Stimulated activated naive CD8-positive, alpha-beta T cell treated with anti-CD3 and anti-CD28 coated beads, Interleukin-15, amount 100 ng/mL, for 72 hours (primary cell): Measurements from ENCODE around the gene MGAT4C.
"Not testable (repeated sequence)": the region's sequence is repeated elsewhere in the genome, so short reads cannot be mapped to it uniquely, and the experiment has no call there.

Experiments
- ATAC-seq: fragments of 150-1000 bp; cut with Tn5 transposase; 2 replicates; pipeline ENCODE4 v1.10.0; 2021; ENCODE audit warnings: mild to moderate bottlenecking, moderate library complexity
- DNase-seq, 2 donors: peaks; one replicate each; pipeline ENCODE4 v3.0.0; 2021 to 2022
- H3K27ac Mint-ChIP-seq, 2 donors: one replicate each; pipeline ENCODE4 v1.8.0; 2022; ENCODE audit warnings: mild to moderate bottlenecking in 2 of 2, mixed read lengths in 2 of 2, moderate library complexity in 2 of 2
- H3K27me3 Mint-ChIP-seq: one replicate; pipeline ENCODE4 v1.8.0; 2022; ENCODE audit warnings: mixed read lengths
- H3K4me1 Mint-ChIP-seq: one replicate; pipeline ENCODE4 v1.8.0; 2022; ENCODE audit warnings: mild to moderate bottlenecking, mixed read lengths
- H3K4me3 Mint-ChIP-seq, 2 donors: one replicate each; pipeline ENCODE4 v1.8.0; 2022; ENCODE audit warnings: mild to moderate bottlenecking in 2 of 2, mixed read lengths in 2 of 2, moderate library complexity in 1 of 2
- H3K9me3 Mint-ChIP-seq, 2 donors: one replicate each; pipeline ENCODE4 v1.8.0; 2022; ENCODE audit warnings: mixed read lengths in 2 of 2

MGAT4C gene

GRCh38 chr12:86186449-86186848 lies 69.7 kb downstream of the MGAT4C start:
- Mint-ChIP-seq H3K27me3 (no peaks in the 10 kb centered on the region), H3K27ac (no peak overlapping the region), H3K4me3 (no peak overlapping the region), H3K9me3 (no peaks in the 10 kb centered on the region), H3K4me1 (no peaks in the 10 kb centered on the region)
- ATAC-seq (no peak), DNase-seq (no peak)

GRCh38 chr12:86179855-86180254 lies 76.3 kb downstream of the MGAT4C start:
- no peaks in the 10 kb centered on the region for H3K4me1 Mint-ChIP-seq
- H3K4me3 Mint-ChIP-seq: no peak overlapping the region
- DNase-seq: no peak
- no peaks in the 10 kb centered on the region for H3K27me3 Mint-ChIP-seq
- peaks cover 6 to 11% of the 10 kb centered on the region in 2 donors for H3K9me3 Mint-ChIP-seq
- no peak for ATAC-seq
- H3K27ac Mint-ChIP-seq: no peak overlapping the region

GRCh38 chr12:86174188-86174587 lies 82.0 kb downstream of the MGAT4C start:
- H3K27me3 Mint-ChIP-seq: no peaks in the 10 kb centered on the region
- DNase-seq: no peak
- no peaks in the 10 kb centered on the region for H3K4me1 Mint-ChIP-seq
- H3K4me3 Mint-ChIP-seq: no peak overlapping the region
- no peak for ATAC-seq
- no peak overlapping the region for H3K27ac Mint-ChIP-seq
- H3K9me3 Mint-ChIP-seq: peaks cover under 1 to 6% of the 10 kb centered on the region in 2 donors

GRCh38 chr12:86172913-86173443 lies 83.2 kb downstream of the MGAT4C start:
- no peaks in the 10 kb centered on the region for H3K27me3 Mint-ChIP-seq
- no peaks in the 10 kb centered on the region for H3K4me1 Mint-ChIP-seq
- peaks cover 0 to 6% of the 10 kb centered on the region in 2 donors for H3K9me3 Mint-ChIP-seq
- H3K27ac Mint-ChIP-seq: no peak overlapping the region
- no peak overlapping the region for H3K4me3 Mint-ChIP-seq
- ATAC-seq (no peak), DNase-seq (no peak)

GRCh38 chr12:86170051-86170450 lies 86.1 kb downstream of the MGAT4C start:
- Mint-ChIP-seq H3K4me3 (no peak overlapping the region), H3K4me1 (no peaks in the 10 kb centered on the region), H3K27me3 (no peaks in the 10 kb centered on the region), H3K27ac (no peak overlapping the region), H3K9me3 (no peaks in the 10 kb centered on the region)
- no peak for ATAC-seq
- no peak for DNase-seq

GRCh38 chr12:86158956-86159355 lies 97.2 kb downstream of the MGAT4C start:
- H3K4me3 Mint-ChIP-seq: no peak overlapping the region
- no peaks in the 10 kb centered on the region for H3K4me1 Mint-ChIP-seq
- no peaks in the 10 kb centered on the region for H3K27me3 Mint-ChIP-seq
- H3K27ac Mint-ChIP-seq: no peak overlapping the region
- H3K9me3 Mint-ChIP-seq: peaks cover 15 to 17% of the 10 kb centered on the region in 2 donors
- no peak for DNase-seq
- no peak for ATAC-seq

- Mint-ChIP-seq H3K4me1 (no peaks in the 10 kb centered on the region), H3K27me3 (no peaks in the 10 kb centered on the region), H3K27ac (no peak overlapping the region), H3K4me3 (no peak overlapping the region), H3K9me3 (peaks cover 13 to 17% of the 10 kb centered on the region in 2 donors)
- DNase-seq (no peak), ATAC-seq (no peak)
Observed at GRCh38 chr12:86154620-86155019, 101.6 kb downstream of the MGAT4C start.

- no peaks in the 10 kb centered on the region for H3K27me3 Mint-ChIP-seq
- DNase-seq: no peak
- H3K27ac Mint-ChIP-seq: no peak overlapping the region
- H3K4me1 Mint-ChIP-seq: no peaks in the 10 kb centered on the region
- no peak overlapping the region for H3K4me3 Mint-ChIP-seq
- ATAC-seq: no peak
- H3K9me3 Mint-ChIP-seq: peaks cover 7 to 12% of the 10 kb centered on the region in 2 donors
Observed at GRCh38 chr12:86148612-86149011, 107.6 kb downstream of the MGAT4C start.

- H3K27me3 Mint-ChIP-seq: no peaks in the 10 kb centered on the region
- no peaks in the 10 kb centered on the region for H3K4me1 Mint-ChIP-seq
- peaks cover 7 to 10% of the 10 kb centered on the region in 2 donors for H3K9me3 Mint-ChIP-seq
- ATAC-seq (no peak), DNase-seq (no peak)
- H3K27ac Mint-ChIP-seq: no peak overlapping the region
- H3K4me3 Mint-ChIP-seq: no peak overlapping the region
Observed at GRCh38 chr12:86148071-86148470, 108.1 kb downstream of the MGAT4C start.

- Mint-ChIP-seq H3K4me1 (no peaks in the 10 kb centered on the region), H3K4me3 (no peak overlapping the region), H3K27ac (no peak overlapping the region), H3K27me3 (no peaks in the 10 kb centered on the region), H3K9me3 (peaks cover 0 to 4% of the 10 kb centered on the region in 2 donors)
- ATAC-seq (no peak), DNase-seq (no peak)
Observed at GRCh38 chr12:86145156-86145555, 111.0 kb downstream of the MGAT4C start.

- no peak for ATAC-seq
- DNase-seq: no peak
- H3K27me3 Mint-ChIP-seq: no peaks in the 10 kb centered on the region
- H3K4me1 Mint-ChIP-seq: no peaks in the 10 kb centered on the region
- no peak overlapping the region for H3K27ac Mint-ChIP-seq
- H3K9me3 Mint-ChIP-seq: peaks cover 0 to 5% of the 10 kb centered on the region in 2 donors
- H3K4me3 Mint-ChIP-seq: no peak overlapping the region
Observed at GRCh38 chr12:86143162-86143561, 113.0 kb downstream of the MGAT4C start.

- H3K4me1 Mint-ChIP-seq: no peaks in the 10 kb centered on the region
Observed at GRCh38 chr12:86139671-86140070, 116.5 kb downstream of the MGAT4C start.

GRCh38 chr12:86138770-86139169 lies 117.4 kb downstream of the MGAT4C start:
- ATAC-seq (no peak), DNase-seq (no peak)
- Mint-ChIP-seq H3K27ac (no peak overlapping the region), H3K9me3 (peaks cover 0 to 8% of the 10 kb centered on the region in 2 donors), H3K4me1 (no peaks in the 10 kb centered on the region), H3K4me3 (no peak overlapping the region), H3K27me3 (no peaks in the 10 kb centered on the region)

More at GRCh38 chr12:86139671-86140070, 116.5 kb downstream of the MGAT4C start:
- no peak overlapping the region for H3K4me3 Mint-ChIP-seq
- H3K27ac Mint-ChIP-seq: no peak overlapping the region
- H3K27me3 Mint-ChIP-seq: no peaks in the 10 kb centered on the region
- ATAC-seq (no peak), DNase-seq (no peak)
- H3K9me3 Mint-ChIP-seq: peaks cover 0 to 8% of the 10 kb centered on the region in 2 donors

- DNase-seq (no peak), ATAC-seq (no peak)
- no peak overlapping the region for H3K27ac Mint-ChIP-seq
Observed at GRCh38 chr12:86137936-86138335, 118.3 kb downstream of the MGAT4C start.

GRCh38 chr12:86134561-86134960 lies 121.6 kb downstream of the MGAT4C start:
- H3K27ac Mint-ChIP-seq: no peak overlapping the region
- H3K4me3 Mint-ChIP-seq: no peak overlapping the region
- peaks cover 0 to 8% of the 10 kb centered on the region in 2 donors for H3K9me3 Mint-ChIP-seq
- DNase-seq (no peak), ATAC-seq (no peak)
- H3K4me1 Mint-ChIP-seq: no peaks in the 10 kb centered on the region
- no peaks in the 10 kb centered on the region for H3K27me3 Mint-ChIP-seq

More at GRCh38 chr12:86137936-86138335, 118.3 kb downstream of the MGAT4C start:
- Mint-ChIP-seq H3K4me1 (no peaks in the 10 kb centered on the region), H3K9me3 (peaks cover 0 to 8% of the 10 kb centered on the region in 2 donors), H3K4me3 (no peak overlapping the region), H3K27me3 (no peaks in the 10 kb centered on the region)

- not testable (repeated sequence) for DNase-seq, H3K4me1 Mint-ChIP-seq, H3K27me3 Mint-ChIP-seq, H3K27ac Mint-ChIP-seq, H3K4me3 Mint-ChIP-seq, H3K9me3 Mint-ChIP-seq
- ATAC-seq: peak; percentile 42
Observed at GRCh38 chr12:86126900-86127299, 129.3 kb downstream of the MGAT4C start.

- no peak overlapping the region for H3K4me3 Mint-ChIP-seq
- H3K4me1 Mint-ChIP-seq: no peaks in the 10 kb centered on the region
- H3K27me3 Mint-ChIP-seq: no peaks in the 10 kb centered on the region
- H3K9me3 Mint-ChIP-seq: peaks cover 0 to 4% of the 10 kb centered on the region in 2 donors
- H3K27ac Mint-ChIP-seq: no peak overlapping the region
- no peak for DNase-seq
- no peak for ATAC-seq
Observed at GRCh38 chr12:86122846-86123468, 133.2 kb downstream of the MGAT4C start.
